KOPT-K1 (cell line): ENCODE data around the gene LAMA5.

Experiments used
- H3K27ac ChIP-seq: fragments of 200-600 bp; sonication (generic); 2 replicates; pipeline ENCODE4 v1.5.1; 2016; ENCODE audit warnings: antibody characterized with exemption, mild to moderate bottlenecking, low read depth, low read length; ENCODE audit not compliant: poor library complexity, severe bottlenecking
- H3K36me3 ChIP-seq: fragments of 200-600 bp; sonication (generic); 2 replicates; pipeline ENCODE4 v1.5.1; 2017; ENCODE audit warnings: antibody characterized with exemption, mild to moderate bottlenecking, low read length, moderate library complexity; ENCODE audit not compliant: insufficient read depth
- H3K9me3 ChIP-seq: fragments of 200-600 bp; sonication (generic); 2 replicates; pipeline ENCODE4 v1.5.1; 2017; ENCODE audit warnings: antibody characterized with exemption, low read length, mild to moderate bottlenecking; ENCODE audit not compliant: insufficient read depth, poor library complexity, severe bottlenecking

The LAMA5 gene

GRCh38 chr20:62361799-62362589, 5.1 kb downstream of the LAMA5 start:
- H3K9me3 ChIP-seq = no peaks in the 10 kb centered on the region
- no peaks in the 10 kb centered on the region for H3K36me3 ChIP-seq
- no peak overlapping the region for H3K27ac ChIP-seq

- Histone ChIP-seq H3K36me3 (no peaks in the 10 kb centered on the region), H3K27ac (no peak overlapping the region), H3K9me3 (no peaks in the 10 kb centered on the region)
Measured at GRCh38 chr20:62360854-62361798, 6.0 kb downstream of the LAMA5 start.

GRCh38 chr20:62359491-62360121, 7.5 kb downstream of the LAMA5 start:
- H3K27ac ChIP-seq = no peak overlapping the region
- H3K9me3 ChIP-seq = no peaks in the 10 kb centered on the region
- H3K36me3 ChIP-seq = no peaks in the 10 kb centered on the region

- Histone ChIP-seq H3K27ac (no peak overlapping the region), H3K36me3 (no peaks in the 10 kb centered on the region), H3K9me3 (no peaks in the 10 kb centered on the region)
Measured at GRCh38 chr20:62359043-62359490, 8.0 kb downstream of the LAMA5 start.

GRCh38 chr20:62358171-62359042, 8.7 kb downstream of the LAMA5 start:
- Histone ChIP-seq H3K36me3 (no peaks in the 10 kb centered on the region), H3K9me3 (no peaks in the 10 kb centered on the region)

GRCh38 chr20:62357681-62358080, 9.4 kb downstream of the LAMA5 start:
- H3K27ac ChIP-seq = no peak overlapping the region
- no peaks in the 10 kb centered on the region for H3K9me3 ChIP-seq
- no peaks in the 10 kb centered on the region for H3K36me3 ChIP-seq

More at GRCh38 chr20:62358171-62359042, 8.7 kb downstream of the LAMA5 start:
- H3K27ac ChIP-seq = no peak overlapping the region

GRCh38 chr20:62357187-62357667, 9.9 kb downstream of the LAMA5 start:
- Histone ChIP-seq H3K27ac (no peak overlapping the region), H3K36me3 (no peaks in the 10 kb centered on the region)

GRCh38 chr20:62356589-62357186, 10.4 kb downstream of the LAMA5 start:
- H3K9me3 ChIP-seq = no peaks in the 10 kb centered on the region
- no peak overlapping the region for H3K27ac ChIP-seq
- H3K36me3 ChIP-seq = no peaks in the 10 kb centered on the region

More at GRCh38 chr20:62357187-62357667, 9.9 kb downstream of the LAMA5 start:
- H3K9me3 ChIP-seq = no peaks in the 10 kb centered on the region

GRCh38 chr20:62355878-62356588, 11.1 kb downstream of the LAMA5 start:
- Histone ChIP-seq H3K27ac (no peak overlapping the region), H3K9me3 (no peaks in the 10 kb centered on the region), H3K36me3 (no peaks in the 10 kb centered on the region)

GRCh38 chr20:62355516-62355877, 11.6 kb downstream of the LAMA5 start:
- Histone ChIP-seq H3K36me3 (no peaks in the 10 kb centered on the region), H3K27ac (no peak overlapping the region), H3K9me3 (no peaks in the 10 kb centered on the region)

GRCh38 chr20:62354811-62355341, 12.2 kb downstream of the LAMA5 start:
- H3K27ac ChIP-seq = no peak overlapping the region
- H3K36me3 ChIP-seq = no peaks in the 10 kb centered on the region
- no peaks in the 10 kb centered on the region for H3K9me3 ChIP-seq

- Histone ChIP-seq H3K36me3 (no peaks in the 10 kb centered on the region), H3K9me3 (no peaks in the 10 kb centered on the region), H3K27ac (no peak overlapping the region)
Measured at GRCh38 chr20:62354031-62354808, 12.9 kb downstream of the LAMA5 start.
